ENCODE results near the gene CEMIP.

Gene CEMIP

DNA sequence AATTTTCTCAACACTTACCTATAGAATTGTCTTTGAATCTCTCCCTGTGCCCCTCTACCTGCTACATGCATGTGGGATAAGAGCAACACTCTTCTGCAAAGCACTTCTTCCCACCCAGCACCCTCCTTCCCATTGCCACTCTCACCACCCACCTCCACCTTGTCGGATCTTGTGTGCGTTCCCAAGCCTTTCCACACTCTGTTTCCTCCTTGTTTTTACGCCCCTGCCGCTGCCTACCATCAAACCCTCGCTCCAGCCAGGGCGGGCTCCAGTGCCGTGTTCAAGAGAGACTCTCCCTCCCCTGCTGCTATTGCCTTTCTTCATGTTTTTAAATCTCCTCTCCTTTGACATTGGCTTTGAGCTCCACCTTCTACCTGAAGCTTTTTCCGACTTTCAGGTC lies 43.8 kb upstream of the CEMIP start:
- no peak for DNase-seq (ENCODE audit: low read depth in 2 of 2)
- TF ChIP-seq, protein P1, sequence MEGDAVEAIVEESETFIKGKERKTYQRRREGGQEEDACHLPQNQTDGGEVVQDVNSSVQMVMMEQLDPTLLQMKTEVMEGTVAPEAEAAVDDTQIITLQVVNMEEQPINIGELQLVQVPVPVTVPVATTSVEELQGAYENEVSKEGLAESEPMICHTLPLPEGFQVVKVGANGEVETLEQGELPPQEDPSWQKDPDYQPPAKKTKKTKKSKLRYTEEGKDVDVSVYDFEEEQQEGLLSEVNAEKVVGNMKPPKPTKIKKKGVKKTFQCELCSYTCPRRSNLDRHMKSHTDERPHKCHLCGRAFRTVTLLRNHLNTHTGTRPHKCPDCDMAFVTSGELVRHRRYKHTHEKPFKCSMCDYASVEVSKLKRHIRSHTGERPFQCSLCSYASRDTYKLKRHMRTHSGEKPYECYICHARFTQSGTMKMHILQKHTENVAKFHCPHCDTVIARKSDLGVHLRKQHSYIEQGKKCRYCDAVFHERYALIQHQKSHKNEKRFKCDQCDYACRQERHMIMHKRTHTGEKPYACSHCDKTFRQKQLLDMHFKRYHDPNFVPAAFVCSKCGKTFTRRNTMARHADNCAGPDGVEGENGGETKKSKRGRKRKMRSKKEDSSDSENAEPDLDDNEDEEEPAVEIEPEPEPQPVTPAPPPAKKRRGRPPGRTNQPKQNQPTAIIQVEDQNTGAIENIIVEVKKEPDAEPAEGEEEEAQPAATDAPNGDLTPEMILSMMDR (IDR thresholded peaks at IDR 0.05; ENCODE audit: low read depth, low read length) = no peak

DNA sequence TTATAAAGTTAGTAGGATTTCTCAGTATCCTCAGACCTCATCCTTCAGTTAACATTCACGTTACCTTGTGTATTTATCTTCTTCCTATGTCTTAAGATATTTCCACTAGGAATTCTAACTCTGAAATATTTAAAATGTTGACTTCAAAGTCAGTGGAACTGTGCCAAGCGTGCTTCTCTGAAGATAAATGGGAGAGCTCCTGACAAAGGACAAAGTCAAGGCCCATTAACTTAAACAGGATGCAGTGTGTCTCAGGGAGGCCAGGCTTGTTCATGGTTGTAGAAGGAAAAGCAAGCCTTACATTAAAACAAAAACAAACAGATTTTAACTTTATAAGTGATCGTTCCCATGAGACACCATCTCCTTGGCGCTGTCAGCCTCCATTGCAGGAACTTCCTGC lies 42.6 kb upstream of the CEMIP start:
- peak; percentile 10 to 35 for DNase-seq (ENCODE audit: low read depth in 2 of 2)
- TF ChIP-seq, protein P1 (IDR thresholded peaks at IDR 0.05; ENCODE audit: low read depth, low read length) = no peak
- no peak overlapping the region for H3K4me3 ChIP-seq (replicated peaks in 1 of 2; ENCODE audit: low read depth in 2 of 2, low read length in 2 of 2)

More for the DNA sequence above, 43.8 kb upstream of the CEMIP start:
- no peak overlapping the region for H3K4me3 ChIP-seq (replicated peaks in 1 of 2; ENCODE audit: low read depth in 2 of 2, low read length in 2 of 2)

DNA sequence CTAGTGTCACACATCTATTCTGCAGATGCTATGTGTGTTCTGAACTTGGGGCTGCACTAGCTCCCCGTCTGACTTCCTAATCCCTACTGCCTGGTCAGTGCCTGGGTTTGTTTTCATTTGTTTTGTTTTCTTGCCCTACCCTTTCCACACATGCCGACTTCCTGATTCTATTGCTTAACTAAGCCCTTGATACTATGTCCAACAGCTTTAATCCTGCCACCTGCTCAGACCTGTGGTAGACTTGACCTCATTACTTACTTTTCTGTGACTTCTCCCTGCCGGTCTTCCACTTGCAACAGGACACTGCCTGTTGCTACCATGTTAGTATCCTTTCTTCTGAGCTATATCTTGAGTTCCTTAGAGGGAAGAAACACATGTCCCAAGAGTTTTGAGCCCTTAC lies 39.3 kb upstream of the CEMIP start:
- TF ChIP-seq, protein P1 (IDR thresholded peaks at IDR 0.05; ENCODE audit: low read depth, low read length) = no peak
- DNase-seq (ENCODE audit: low read depth in 2 of 2) = no peak
- no peak overlapping the region for H3K4me3 ChIP-seq (replicated peaks in 1 of 2; ENCODE audit: low read depth in 2 of 2, low read length in 2 of 2)

DNA sequence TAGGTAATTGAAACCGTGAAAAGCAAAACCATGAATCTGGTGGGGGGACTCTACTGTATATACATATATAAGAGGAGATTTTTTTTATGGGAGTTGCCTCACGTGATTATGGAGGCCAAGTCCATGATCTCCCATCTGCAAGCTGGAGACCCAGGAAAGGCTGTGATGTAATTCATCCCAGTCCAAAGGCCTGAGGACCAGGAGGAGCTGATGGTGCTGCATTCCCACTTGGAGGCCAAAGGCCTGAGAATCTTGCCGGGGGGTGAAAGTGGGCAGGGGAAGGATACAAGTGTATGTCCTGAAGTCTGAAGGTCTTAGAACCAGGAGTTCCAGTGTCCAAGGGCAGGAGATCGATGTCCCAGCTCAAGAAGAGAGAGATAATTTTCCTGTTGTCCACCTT lies 37.1 kb upstream of the CEMIP start:
- no peak overlapping the region for H3K4me3 ChIP-seq (replicated peaks in 1 of 2; ENCODE audit: low read depth in 2 of 2, low read length in 2 of 2)
- no peak for DNase-seq (ENCODE audit: low read depth in 2 of 2)
- TF ChIP-seq, protein P1 (IDR thresholded peaks at IDR 0.05; ENCODE audit: low read depth, low read length) = no peak

DNA sequence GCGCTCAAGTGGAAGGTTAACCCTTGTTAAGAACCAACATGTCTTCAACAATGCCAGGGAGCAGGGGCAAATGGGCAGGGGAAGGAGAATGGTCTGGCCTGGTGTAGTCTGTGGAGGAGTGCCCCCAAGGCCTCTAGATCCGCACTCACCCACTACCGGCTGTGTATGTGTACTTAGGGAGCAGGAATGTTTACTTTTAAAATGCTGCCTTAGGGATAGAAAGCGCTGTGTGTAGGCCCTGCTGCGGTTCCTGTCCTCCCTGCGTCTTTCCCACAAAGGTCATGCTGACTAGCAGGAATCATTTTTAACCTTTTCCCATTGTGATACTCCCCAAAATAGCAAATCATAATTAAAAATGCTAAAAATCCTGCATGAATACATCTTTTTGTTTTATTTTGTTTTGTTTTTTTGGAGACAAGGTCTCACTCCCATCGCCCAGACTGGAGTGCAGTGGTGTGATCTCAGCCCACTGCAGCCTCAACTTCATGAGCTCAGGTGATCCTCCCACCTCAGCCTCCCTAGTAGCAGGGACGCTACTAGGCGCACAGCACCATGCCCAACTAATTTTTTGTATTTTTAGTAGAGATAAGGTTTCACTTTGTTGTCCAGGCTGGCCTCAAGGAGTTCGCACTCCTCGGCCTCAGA lies 35.9 kb upstream of the CEMIP start:
- TF ChIP-seq, protein P1 (IDR thresholded peaks at IDR 0.05; ENCODE audit: low read depth, low read length) = no peak
- DNase-seq (ENCODE audit: low read depth in 2 of 2) = no peak
- no peak overlapping the region for H3K4me3 ChIP-seq (replicated peaks in 1 of 2; ENCODE audit: low read depth in 2 of 2, low read length in 2 of 2)

DNA sequence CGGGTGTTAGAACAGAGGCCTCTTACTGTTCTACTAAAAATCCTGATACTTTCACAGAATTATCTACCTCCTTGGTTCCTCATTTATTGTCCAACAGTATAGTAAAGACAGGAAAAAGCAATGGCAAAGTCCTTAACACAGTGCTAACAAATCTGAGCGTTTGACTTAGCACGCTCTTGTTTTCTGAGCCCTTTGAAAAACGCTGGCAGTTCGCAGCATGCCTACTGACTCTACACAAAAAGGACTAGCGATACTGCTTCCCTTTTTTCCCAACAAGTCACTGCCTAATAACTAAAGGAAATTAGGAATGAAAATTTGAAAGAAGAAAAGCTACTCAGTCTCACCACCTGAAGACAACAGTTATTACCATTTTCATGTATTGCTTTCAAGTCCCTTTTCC lies 34.8 kb upstream of the CEMIP start:
- no peak overlapping the region for H3K4me3 ChIP-seq (replicated peaks in 1 of 2; ENCODE audit: low read depth in 2 of 2, low read length in 2 of 2)
- DNase-seq (ENCODE audit: low read depth in 2 of 2) = no peak
- TF ChIP-seq, protein P1 (IDR thresholded peaks at IDR 0.05; ENCODE audit: low read depth, low read length) = no peak

DNA sequence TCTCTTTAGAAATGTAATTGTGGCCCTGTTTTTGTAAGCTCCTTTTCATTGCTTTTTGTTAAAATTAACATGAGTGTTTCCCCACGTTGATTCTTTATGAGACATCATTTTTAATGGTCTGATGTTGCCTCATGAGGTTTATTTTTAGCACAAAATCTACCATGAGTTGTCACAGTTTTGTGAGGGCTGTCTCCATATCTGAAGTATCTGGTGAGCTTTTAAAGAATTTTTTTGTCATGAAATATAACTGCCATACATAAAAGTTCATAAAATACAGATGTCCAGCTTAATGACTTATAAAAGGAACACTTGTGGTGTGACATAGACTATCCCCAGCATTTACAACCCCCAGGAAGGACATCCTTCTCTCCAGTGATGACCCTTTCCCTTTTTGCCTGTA lies 34.3 kb upstream of the CEMIP start:
- DNase-seq (ENCODE audit: low read depth in 2 of 2) = peak; percentile 37 to 55
- no peak overlapping the region for H3K4me3 ChIP-seq (replicated peaks in 1 of 2; ENCODE audit: low read depth in 2 of 2, low read length in 2 of 2)
- TF ChIP-seq, protein P1 (IDR thresholded peaks at IDR 0.05; ENCODE audit: low read depth, low read length) = no peak

All from cardiac fibroblast (primary cell).